K562 (cell line): ENCODE data around the gene SCN5A. TPM values are rescaled to one million over a fixed set of nuclear protein-coding genes. Genes with fewer than 3 reads are reported as not detected.
A peak's percentile ranks its signal among the peaks of the same experiment; 100 is the strongest.

ENCODE experiments used
- ATAC-seq: fragments of 200-7000 bp; cut with Tn5 transposase; 3 replicates; pipeline ENCODE4 v1.9.1; 2020; ENCODE audit warnings: moderate library complexity
- BruUV-seq: library from RNA; stranded (reverse); fragments of 400-500 nt; replicated peaks from 2 replicates; lab custom pipeline; 2021; lab: Mats Ljungman, UMichigan
- CTCF ChIA-PET: fragments of 300-600 bp; formaldehyde crosslinking; extraction: SDS; loops from one replicate; lab custom pipeline; 2021; ENCODE audit warnings: low intra/inter-chr PET ratio; lab: Yijun Ruan, JAX
- POLR2A ChIA-PET: fragments of 300-600, 350-650 bp; sonication (Branson Sonifier 250); formaldehyde crosslinking; extraction: SDS; loops from one replicate; lab custom pipeline; 2021; ENCODE audit warnings: antibody characterized with exemption, inconsistent platforms; lab: Yijun Ruan, JAX
- DNase-seq, 4 experiments: peaks; one replicate each; pipeline versions ENCODE4 v3.0.0 to v3.0.0-alpha.2; 2011 to 2018; ENCODE audit warnings: low spot score in 3 of 4, mixed read lengths in 3 of 4; ENCODE audit errors: extremely low read depth in 1 of 4
- FAIRE-seq: peaks from 2 replicates; lab custom pipeline; 2011; peaks lifted over from hg19 to GRCh38; lab: Jason Lieb, UNC
- H2AFZ ChIP-seq: 2 replicates; pipeline ENCODE4 v1.6.0; 2011; ENCODE audit warnings: low read depth, low read length, control low read depth, inconsistent platforms
- H3K27ac ChIP-seq: fragments of 200-600 bp; 3 replicates; pipeline ENCODE4 v1.8.0; 2011; ENCODE audit warnings: low read depth, mild to moderate bottlenecking, control low read depth, inconsistent platforms, low read length, moderate library complexity, mixed read lengths; ENCODE audit errors: extremely low read depth
- H3K27me3 ChIP-seq, 2 experiments: fragments of 300-600 bp in 1 of 2; 2 replicates in 1 of 2; 3 replicates in 1 of 2; pipeline versions ENCODE4 v1.6.0 to v1.8.0; 2011; ENCODE audit warnings: inconsistent platforms in 2 of 2, low read length in 2 of 2, mild to moderate bottlenecking in 1 of 2, mixed read lengths in 1 of 2, moderate library complexity in 1 of 2; ENCODE audit not compliant: control insufficient read depth in 2 of 2, insufficient read depth in 2 of 2
- H3K36me3 ChIP-seq: fragments of 300-600 bp; 3 replicates; pipeline ENCODE4 v1.8.0; 2011; ENCODE audit warnings: mild to moderate bottlenecking, low read length, inconsistent platforms; ENCODE audit not compliant: control insufficient read depth, insufficient read depth
- H3K4me1 ChIP-seq, 2 experiments: fragments of 200-600 bp in 1 of 2; replicated peaks in 1 of 2; 2 replicates in 1 of 2; 3 replicates in 1 of 2; pipeline versions ENCODE4 v1.5.1 to v1.8.0; 2011; ENCODE audit warnings: inconsistent platforms in 2 of 2, low read length in 2 of 2, mild to moderate bottlenecking in 1 of 2, mixed read lengths in 1 of 2, moderate library complexity in 1 of 2; ENCODE audit not compliant: control insufficient read depth in 2 of 2, insufficient read depth in 2 of 2
- H3K4me2 ChIP-seq: 2 replicates; pipeline ENCODE4 v1.6.1; 2011; ENCODE audit warnings: low read length, control low read depth, inconsistent platforms, mixed read lengths; ENCODE audit not compliant: insufficient read depth
- H3K4me3 ChIP-seq: fragments of 200-600 bp; sonication (generic), shearing (Covaris generic); 2 replicates; pipeline ENCODE4 v1.5.1; 2016; ENCODE audit warnings: control low read depth, inconsistent platforms
- H3K79me2 ChIP-seq: fragments of 200-600 bp; 3 replicates; pipeline ENCODE4 v1.8.0; 2011; ENCODE audit warnings: low read length, inconsistent platforms; ENCODE audit not compliant: control insufficient read depth, insufficient read depth
- H3K9ac ChIP-seq, 2 experiments: 2 replicates each; pipeline versions ENCODE4 v1.6.0 to v1.6.1; 2011; ENCODE audit warnings: low read depth in 2 of 2, low read length in 2 of 2, control low read depth in 1 of 2, inconsistent platforms in 1 of 2, mild to moderate bottlenecking in 1 of 2, mixed read lengths in 1 of 2; ENCODE audit not compliant: insufficient read depth in 1 of 2
- H3K9me1 ChIP-seq: one replicate; pipeline ENCODE4 v1.6.0; 2011; ENCODE audit warnings: inconsistent platforms, mild to moderate bottlenecking, low read length, moderate library complexity; ENCODE audit not compliant: control insufficient read depth, insufficient read depth
- H3K9me3 ChIP-seq: replicated peaks from 2 replicates; pipeline ENCODE4 v1.5.1; 2011; ENCODE audit warnings: low read depth, low read length, inconsistent platforms; ENCODE audit not compliant: control insufficient read depth, insufficient read depth
- H4K20me1 ChIP-seq: replicated peaks from 2 replicates; pipeline ENCODE4 v1.6.1; 2011; ENCODE audit warnings: low read length, inconsistent platforms, mixed read lengths; ENCODE audit not compliant: control insufficient read depth, insufficient read depth
- CTCF ChIP-seq, 3 experiments: IDR thresholded peaks in 2 of 3; conservative IDR thresholded peaks in 1 of 3; 2 replicates each; pipeline ENCODE4 v1.5.1; 2011 to 2012; ENCODE audit warnings: low read length in 3 of 3, mild to moderate bottlenecking in 3 of 3, control low read depth in 2 of 3, improper control_type of control experiment in 1 of 3, inconsistent platforms in 1 of 3, low read depth in 1 of 3, mixed read lengths in 1 of 3, moderate library complexity in 1 of 3; ENCODE audit not compliant: insufficient read depth in 2 of 3
- GTF2F1 ChIP-seq: IDR thresholded peaks from 2 replicates; pipeline ENCODE4 v1.6.1; 2011; ENCODE audit warnings: low read depth, low read length, improper control_type of control experiment
- WGBS: fragments of 100-300 bp; shearing (Covaris generic); methylation state at CpG from one replicate; pipeline ENCODE4 v1.1.6; 2016; ENCODE audit warnings: low coverage, mixed read lengths; ENCODE audit not compliant: insufficient coverage; ENCODE audit errors: missing lambda C conversion rate; 5-methylcytosine and 5-hydroxymethylcytosine counted together
- in situ Hi-C: fragments of 300-500 bp; cut with MboI; formaldehyde crosslinking; loops from 4 replicates; pipeline ENCODE4 v1.15.0; 2018; ENCODE audit warnings: inconsistent platforms, mixed read lengths
- intact Hi-C: fragments of 100-400 bp; cut with micrococcal nuclease; formaldehyde crosslinking; loops from 2 replicates; pipeline ENCODE4 v1.14.2; 2022
- polyA plus RNA-seq, 8 experiments: library from polyadenylated mRNA; depleted of rRNA in 4 of 8; stranded (reverse) in 5 of 8; unstranded in 3 of 8; fragments of >200 nt; fragmentation: Nextera tagmentation in 2 of 8; fragmentation: Illumina TruSeq in 1 of 8; extraction: Ambion mirVana in 2 of 8; extraction: Trizol in 1 of 8; gene quantifications; 2 replicates each; pipeline versions ENCODE4 v1.2.1 to v1.2.3, GENCODE V29; 2011 to 2014; ENCODE audit warnings: inconsistent platforms in 1 of 8, missing spikeins in 1 of 8
- total RNA-seq, 7 experiments: library from RNA; depleted of rRNA in 6 of 7; stranded (reverse); fragments of >200 nt in 6 of 7; fragmentation: Illumina TruSeq in 2 of 7; extraction: Trizol in 2 of 7; gene quantifications; 2 replicates each; pipeline versions ENCODE4 v1.2.1 to v1.2.3, GENCODE V29; 2011 to 2021; ENCODE audit warnings: low replicate concordance in 1 of 7

The SCN5A gene
- total and polyA plus RNA-seq, 9 of the 15 experiments (the other 6 are each of a cell fraction or from before 2014, with no cell fraction given) = 0.07 to 1.4 (median 0.21) TPM; not detected in 2

- Histone ChIP-seq H3K27ac (no peak overlapping the region), H3K9me1 (no peaks in the 10 kb centered on the region), H3K36me3 (peaks cover 9% of the 10 kb centered on the region; the same call in 1 of the 3 replicates), H3K4me1 (peaks cover 5 to 6% of the 10 kb centered on the region in 2 experiments), H3K4me2 (no peak overlapping the region), H3K4me3 (no peak overlapping the region), H3K9ac (no peak overlapping the region), H3K9me3 (no peaks in the 10 kb centered on the region), H3K27me3 (no peaks in the 10 kb centered on the region), H3K79me2 (no peaks in the 10 kb centered on the region), H4K20me1 (peaks cover 8% of the 10 kb centered on the region; the same call in 1 of the 2 replicates), H2AFZ (no peak overlapping the region)
- in situ Hi-C loops (loop anchor here (10.0 kb wide), 1 partner anchor 126 kb away; no protein-coding TSS in a partner anchor), intact Hi-C loops (loop anchor here (10.0 kb wide), 1 partner anchor 476 kb away; no protein-coding TSS in a partner anchor)
- no peak for TF ChIP-seq GTF2F1
- TF ChIP-seq CTCF (IDR thresholded peaks at IDR 0.05 in 2 of 3, conservative IDR thresholded peaks at IDR 0.05 in 1 of 3; ENCODE audit: insufficient read depth in 2 of 3, low read depth in 1 of 3, low read length in 3 of 3) = peak; percentile 26 to 43 (median 28); a peak in 1 of 6 replicates
- CTCF ChIA-PET = interaction anchor here (0.5 kb wide), 1 partner anchor 65 kb away, joined by 3 read pairs; no protein-coding TSS in a partner anchor
- DNase-seq (no peak), FAIRE-seq (peak; percentile 67), ATAC-seq (peak; percentile 50; the same call in 2 of the 3 replicates)
- POLR2A ChIA-PET = interaction anchor here (0.6 kb wide), 1 partner anchor 141 kb away, joined by 3 read pairs; no protein-coding TSS in a partner anchor
- BruUV-seq = no TSS peak
- 93% methylated on average over 1 of the region's 1 CpG for WGBS
Measured at GRCh38 chr3:38528457-38528856, 121.0 kb downstream of the SCN5A start.
